ENCODE data around the gene RAVER2.

Gene RAVER2

GRCh38 chr1:64867266-64867665, 122.4 kb downstream of the RAVER2 start:
- CTCF ChIA-PET, result no interaction called here
- POLR2A ChIA-PET (ENCODE audit: low non-redundant PET), result no interaction called here
- TF ChIP-seq CTCF (conservative IDR thresholded peaks at IDR 0.05; ENCODE audit: low read depth), result no peak

GRCh38 chr1:64871256-64871655, 126.4 kb downstream of the RAVER2 start:
- H3K27ac ChIP-seq, result no peak overlapping the region
- no peak for DNase-seq (ENCODE audit: low spot score)
- TF ChIP-seq CTCF (conservative IDR thresholded peaks at IDR 0.05; ENCODE audit: low read depth), result no peak
- POLR2A ChIA-PET (ENCODE audit: low non-redundant PET), result interaction anchor here (0.6 kb wide), 1 partner anchor 369 kb away, joined by 3 read pairs; no protein-coding TSS in a partner anchor
- CTCF ChIA-PET, result no interaction called here

More at GRCh38 chr1:64867266-64867665, 122.4 kb downstream of the RAVER2 start:
- no peak overlapping the region for H3K27ac ChIP-seq
- DNase-seq (ENCODE audit: low spot score), result no peak

- ChIA-PET POLR2A (ENCODE audit: low non-redundant PET) (interaction anchor here (0.6 kb wide), 1 partner anchor 369 kb away, joined by 3 read pairs; no protein-coding TSS in a partner anchor), CTCF (interaction anchor here (0.5 kb wide), 1 partner anchor 191 kb away, joined by 4 read pairs; no protein-coding TSS in a partner anchor)
- no peak for DNase-seq (ENCODE audit: low spot score)
- no peak for TF ChIP-seq CTCF (conservative IDR thresholded peaks at IDR 0.05; ENCODE audit: low read depth)
- no peak overlapping the region for H3K27ac ChIP-seq
Observed at GRCh38 chr1:64872067-64872466, 127.2 kb downstream of the RAVER2 start.

GRCh38 chr1:64873576-64873975, 128.7 kb downstream of the RAVER2 start:
- no peak overlapping the region for H3K27ac ChIP-seq
- ChIA-PET POLR2A (ENCODE audit: low non-redundant PET) (no interaction called here), CTCF (no interaction called here)
- no peak for TF ChIP-seq CTCF (conservative IDR thresholded peaks at IDR 0.05; ENCODE audit: low read depth)
- DNase-seq (ENCODE audit: low spot score), result no peak

- CTCF ChIA-PET, result no interaction called here
- no peak for TF ChIP-seq CTCF (conservative IDR thresholded peaks at IDR 0.05; ENCODE audit: low read depth)
- no peak for DNase-seq (ENCODE audit: low spot score)
- POLR2A ChIA-PET (ENCODE audit: low non-redundant PET), result no interaction called here
- no peak overlapping the region for H3K27ac ChIP-seq
Observed at GRCh38 chr1:64874666-64875065, 129.8 kb downstream of the RAVER2 start.

GRCh38 chr1:64875101-64875500, 130.2 kb downstream of the RAVER2 start:
- no peak overlapping the region for H3K27ac ChIP-seq
- CTCF ChIA-PET, result no interaction called here
- POLR2A ChIA-PET (ENCODE audit: low non-redundant PET), result no interaction called here
- no peak for TF ChIP-seq CTCF (conservative IDR thresholded peaks at IDR 0.05; ENCODE audit: low read depth)
- no peak for DNase-seq (ENCODE audit: low spot score)

GRCh38 chr1:64875606-64876005, 130.7 kb downstream of the RAVER2 start:
- ChIA-PET CTCF (no interaction called here), POLR2A (ENCODE audit: low non-redundant PET) (no interaction called here)
- no peak for DNase-seq (ENCODE audit: low spot score)
- no peak overlapping the region for H3K27ac ChIP-seq
- TF ChIP-seq CTCF (conservative IDR thresholded peaks at IDR 0.05; ENCODE audit: low read depth), result no peak
